Colonic mucosa (tissue), 4 donors: ENCODE measurements around the gene TNFRSF13B. TPM values are rescaled to one million over a fixed set of nuclear protein-coding genes. Genes with fewer than 3 reads are reported as not detected.

Source experiments
- DNase-seq: peaks from one replicate; pipeline ENCODE4 v3.0.0-alpha.2; 2020
- H3K27ac ChIP-seq: fragments of 200-600 bp; one replicate; pipeline ENCODE4 v1.8.0; 2021
- H3K27me3 ChIP-seq: fragments of 200-600 bp; one replicate; pipeline ENCODE4 v1.8.0; 2021
- H3K36me3 ChIP-seq: fragments of 200-600 bp; one replicate; pipeline ENCODE4 v1.8.0; 2021
- H3K4me1 ChIP-seq: fragments of 200-600 bp; one replicate; pipeline ENCODE4 v1.8.0; 2021; ENCODE audit warnings: mild to moderate bottlenecking
- H3K4me3 ChIP-seq: fragments of 200-600 bp; one replicate; pipeline ENCODE4 v1.8.0; 2021
- H3K9ac ChIP-seq, 2 donors: one replicate each; pipeline ENCODE4 v1.7.0; 2013; ENCODE audit warnings: control low read depth in 2 of 2, low read depth in 2 of 2, low read length in 2 of 2
- H3K9me3 ChIP-seq: fragments of 200-600 bp; one replicate; pipeline ENCODE4 v1.8.0; 2021
- intact Hi-C: fragments of 100-400 bp; cut with DNase I; formaldehyde crosslinking; loops from one replicate; pipeline ENCODE4 v1.14.1; 2022
- total RNA-seq, 2 donors: library from RNA; stranded (reverse); fragmentation: NEBNext Ultra II Directional in 1 of 2; extraction: Animal tissue kit (Norgen Biotek cat#: 25700) in 1 of 2; gene quantifications; one replicate each; pipeline ENCODE4 v1.2.1, GENCODE V29; 2021
- TF ChIP-seq, protein P1 (sequence below): fragments of 200-600 bp; IDR thresholded peaks from one replicate; pipeline ENCODE4 v1.8.0; 2022; ENCODE audit warnings: antibody characterized with exemption, mild to moderate bottlenecking
- donor health status: healthy.
- donor health status: DM: no; HTN: no; CAD: no.
- donor health status: DM: no; HTN: no; CAD: no.

Gene TNFRSF13B
- total RNA-seq, 2 donors from 2014 or later, result 0.42 to 1.1 TPM

DNA sequence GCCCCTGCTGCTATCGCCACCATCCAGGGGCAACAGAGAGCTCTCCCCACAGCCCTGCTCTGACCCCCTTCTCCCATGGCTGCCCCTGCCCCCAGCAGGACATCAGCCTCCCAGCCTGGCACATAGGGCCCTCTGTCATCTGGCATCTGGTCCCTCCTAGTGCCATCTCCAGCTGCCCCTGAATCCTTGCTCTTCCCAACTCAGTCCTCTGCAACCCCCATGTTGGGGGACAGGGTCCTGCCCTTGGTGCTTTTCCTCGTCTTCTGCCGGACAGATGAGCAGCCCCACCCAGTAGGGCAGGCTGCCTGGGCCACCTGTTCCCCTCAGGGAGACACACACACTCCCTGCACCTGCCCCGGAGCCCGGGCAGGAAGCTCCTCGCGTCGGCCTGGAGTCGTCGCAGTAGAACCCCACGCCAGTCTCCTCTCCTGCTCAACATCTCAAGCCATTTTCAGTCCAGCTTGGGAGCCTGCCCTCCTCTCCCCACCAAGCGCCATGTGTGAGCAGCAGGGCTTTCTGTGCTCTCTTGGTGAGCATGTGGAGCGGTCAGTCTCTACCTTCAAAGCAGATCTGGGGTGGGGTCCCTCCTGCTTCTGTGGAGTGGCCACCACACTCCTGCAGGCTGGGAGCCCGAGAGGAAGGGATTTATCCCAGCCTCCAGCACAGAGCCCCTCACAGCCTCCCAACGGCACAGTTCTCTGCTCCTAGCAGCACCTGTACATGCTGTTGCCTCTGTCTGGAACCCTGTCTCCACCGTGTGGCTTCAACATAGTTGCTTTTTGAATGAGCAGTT lies 28.2 kb downstream of the TNFRSF13B start:
- DNase-seq, result no peak
- Histone ChIP-seq H3K36me3 (no peaks in the 10 kb centered on the region), H3K27ac (no peak overlapping the region), H3K4me1 (no peaks in the 10 kb centered on the region), H3K9me3 (no peaks in the 10 kb centered on the region), H3K27me3 (no peaks in the 10 kb centered on the region), H3K9ac (no peak overlapping the region), H3K4me3 (no peak overlapping the region)
- intact Hi-C loops, result no loop called here
- TF ChIP-seq, protein P1, sequence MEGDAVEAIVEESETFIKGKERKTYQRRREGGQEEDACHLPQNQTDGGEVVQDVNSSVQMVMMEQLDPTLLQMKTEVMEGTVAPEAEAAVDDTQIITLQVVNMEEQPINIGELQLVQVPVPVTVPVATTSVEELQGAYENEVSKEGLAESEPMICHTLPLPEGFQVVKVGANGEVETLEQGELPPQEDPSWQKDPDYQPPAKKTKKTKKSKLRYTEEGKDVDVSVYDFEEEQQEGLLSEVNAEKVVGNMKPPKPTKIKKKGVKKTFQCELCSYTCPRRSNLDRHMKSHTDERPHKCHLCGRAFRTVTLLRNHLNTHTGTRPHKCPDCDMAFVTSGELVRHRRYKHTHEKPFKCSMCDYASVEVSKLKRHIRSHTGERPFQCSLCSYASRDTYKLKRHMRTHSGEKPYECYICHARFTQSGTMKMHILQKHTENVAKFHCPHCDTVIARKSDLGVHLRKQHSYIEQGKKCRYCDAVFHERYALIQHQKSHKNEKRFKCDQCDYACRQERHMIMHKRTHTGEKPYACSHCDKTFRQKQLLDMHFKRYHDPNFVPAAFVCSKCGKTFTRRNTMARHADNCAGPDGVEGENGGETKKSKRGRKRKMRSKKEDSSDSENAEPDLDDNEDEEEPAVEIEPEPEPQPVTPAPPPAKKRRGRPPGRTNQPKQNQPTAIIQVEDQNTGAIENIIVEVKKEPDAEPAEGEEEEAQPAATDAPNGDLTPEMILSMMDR, result no peak

DNA sequence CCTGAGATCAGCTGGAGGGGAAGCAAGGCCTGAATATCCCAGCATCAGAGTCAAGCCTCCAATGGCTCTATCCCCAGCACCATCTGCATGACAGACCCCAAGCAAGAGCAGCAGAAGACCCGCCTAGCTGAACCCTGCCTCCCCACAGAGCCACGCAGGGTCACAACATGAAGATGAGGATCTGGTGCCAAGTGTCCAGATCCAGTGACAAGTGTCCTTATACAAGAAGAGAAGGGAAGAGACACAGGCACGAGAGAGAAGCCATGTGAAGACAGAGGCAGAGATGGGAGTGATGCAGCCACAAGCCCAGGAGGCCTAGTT lies 28.9 kb downstream of the TNFRSF13B start:
- Histone ChIP-seq H3K4me3 (no peak overlapping the region), H3K36me3 (no peaks in the 10 kb centered on the region), H3K27me3 (no peaks in the 10 kb centered on the region), H3K4me1 (no peaks in the 10 kb centered on the region), H3K27ac (no peak overlapping the region), H3K9ac (no peak overlapping the region), H3K9me3 (no peaks in the 10 kb centered on the region)
- intact Hi-C loops, result no loop called here
- TF ChIP-seq, protein P1, result no peak
- DNase-seq, result no peak

DNA sequence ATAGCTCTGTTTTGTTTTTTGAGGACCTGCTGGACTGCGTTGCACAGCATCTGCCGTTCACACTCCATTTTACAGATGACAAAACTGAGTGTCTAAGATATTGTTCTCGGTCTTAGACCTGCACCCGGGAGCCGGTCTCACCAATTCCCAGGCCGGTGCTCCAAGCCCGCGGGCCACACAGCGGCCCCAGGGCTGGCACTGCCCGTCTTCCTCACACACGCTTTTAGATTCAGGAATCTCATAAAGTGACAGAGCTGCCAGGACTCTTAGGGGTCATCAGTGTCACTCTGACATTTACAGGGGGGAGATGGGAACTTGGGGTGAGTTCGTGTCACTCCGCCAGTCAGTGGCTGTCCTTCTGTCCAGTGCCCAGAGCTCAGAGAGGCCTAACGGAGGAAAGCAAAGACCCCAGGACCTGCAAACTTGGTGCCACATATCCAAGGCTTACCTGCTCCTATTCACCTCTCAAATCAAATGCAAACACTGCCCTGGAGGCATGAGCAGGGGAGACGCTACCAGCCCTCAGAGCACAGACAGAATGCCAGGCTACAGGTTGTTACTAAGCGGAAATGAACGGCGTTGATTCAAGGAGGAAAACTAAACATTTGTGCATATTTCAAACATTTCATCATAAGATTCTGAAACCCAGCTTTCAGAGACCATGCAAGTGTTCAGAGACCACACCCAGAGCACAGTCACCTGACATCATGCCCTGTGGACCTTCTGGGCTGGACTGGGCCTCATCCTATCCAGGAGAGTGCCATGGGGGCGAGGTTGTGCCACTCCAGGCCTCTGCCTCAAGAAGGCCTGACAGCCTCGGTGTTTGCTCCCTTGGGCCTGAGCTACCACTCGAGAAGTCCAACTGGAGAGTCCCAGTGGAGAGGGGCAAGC lies 29.5 kb downstream of the TNFRSF13B start:
- Histone ChIP-seq H3K9me3 (no peaks in the 10 kb centered on the region), H3K36me3 (no peaks in the 10 kb centered on the region), H3K27me3 (no peaks in the 10 kb centered on the region), H3K4me1 (no peaks in the 10 kb centered on the region), H3K4me3 (no peak overlapping the region), H3K9ac (no peak overlapping the region), H3K27ac (no peak overlapping the region)
- intact Hi-C loops, result no loop called here
- DNase-seq, result no peak
- TF ChIP-seq, protein P1, result no peak

DNA sequence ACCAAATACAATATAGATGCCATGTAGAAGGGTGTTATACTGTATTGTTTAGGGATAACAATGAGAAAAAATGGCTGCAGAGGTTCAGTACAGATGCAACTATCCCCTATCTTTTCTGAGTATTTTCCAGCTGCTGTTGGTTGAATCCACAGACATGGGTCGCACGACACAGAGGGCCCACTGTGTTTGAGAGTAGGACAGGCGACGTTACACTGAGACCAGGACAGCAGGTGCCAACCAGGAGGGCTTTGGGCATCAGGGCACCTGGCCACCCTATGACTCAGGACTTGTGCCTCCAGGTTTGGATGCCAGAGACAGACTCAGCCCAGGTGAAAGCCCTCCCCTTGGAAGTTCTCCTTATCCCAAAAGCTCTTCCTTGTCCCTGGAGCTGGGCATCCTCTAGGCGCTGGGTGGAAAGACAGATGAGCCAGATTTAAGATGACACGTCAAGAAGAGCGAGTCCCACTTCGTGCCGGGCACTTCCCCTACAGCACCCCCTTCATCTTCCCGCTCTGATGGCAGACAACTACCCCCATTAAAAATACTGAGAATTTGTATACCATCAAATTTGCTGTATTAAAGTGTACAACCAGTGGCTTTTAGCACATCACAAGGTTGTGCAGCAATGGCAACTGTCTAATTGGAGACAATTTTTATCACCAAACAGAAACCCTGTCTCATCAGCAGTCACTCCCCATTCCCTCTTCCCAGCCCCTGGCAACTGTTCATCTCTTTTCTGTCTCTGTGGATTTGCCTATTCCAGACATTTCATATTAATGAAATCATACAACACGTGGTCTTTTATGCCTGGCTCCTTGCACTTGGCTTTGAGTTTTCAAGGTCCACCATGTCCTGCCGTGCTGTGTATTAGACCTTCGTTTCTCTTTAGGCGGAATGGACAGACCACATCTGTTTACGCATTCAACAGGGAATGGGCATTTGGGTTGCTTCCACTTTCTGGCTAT lies 30.6 kb downstream of the TNFRSF13B start:
- H3K36me3 ChIP-seq, result no peaks in the 10 kb centered on the region
- no peaks in the 10 kb centered on the region for H3K9me3 ChIP-seq
- intact Hi-C loops, result no loop called here
- no peak for DNase-seq
- H3K4me1 ChIP-seq, result no peaks in the 10 kb centered on the region
- no peak overlapping the region for H3K27ac ChIP-seq
- no peak overlapping the region for H3K9ac ChIP-seq
- H3K4me3 ChIP-seq, result no peak overlapping the region
- H3K27me3 ChIP-seq, result no peaks in the 10 kb centered on the region
- TF ChIP-seq, protein P1, result no peak
